D721Med (cell line): Measurements from ENCODE around the gene FTCD.

ENCODE experiments used
- DNase-seq: peaks from one replicate; pipeline ENCODE4 v3.0.0; 2011; ENCODE audit warnings: low spot score; ENCODE audit not compliant: insufficient read length
- FAIRE-seq: peaks from 2 replicates; lab custom pipeline; 2011; peaks lifted over from hg19 to GRCh38; lab: Jason Lieb, UNC
- TF ChIP-seq, protein P1 (sequence below): IDR thresholded peaks from 2 replicates; pipeline ENCODE4 v1.5.1; 2012; ENCODE audit warnings: mild to moderate bottlenecking, control low read depth; ENCODE audit not compliant: insufficient read depth; ENCODE audit errors: missing control alignments

FTCD gene

DNA sequence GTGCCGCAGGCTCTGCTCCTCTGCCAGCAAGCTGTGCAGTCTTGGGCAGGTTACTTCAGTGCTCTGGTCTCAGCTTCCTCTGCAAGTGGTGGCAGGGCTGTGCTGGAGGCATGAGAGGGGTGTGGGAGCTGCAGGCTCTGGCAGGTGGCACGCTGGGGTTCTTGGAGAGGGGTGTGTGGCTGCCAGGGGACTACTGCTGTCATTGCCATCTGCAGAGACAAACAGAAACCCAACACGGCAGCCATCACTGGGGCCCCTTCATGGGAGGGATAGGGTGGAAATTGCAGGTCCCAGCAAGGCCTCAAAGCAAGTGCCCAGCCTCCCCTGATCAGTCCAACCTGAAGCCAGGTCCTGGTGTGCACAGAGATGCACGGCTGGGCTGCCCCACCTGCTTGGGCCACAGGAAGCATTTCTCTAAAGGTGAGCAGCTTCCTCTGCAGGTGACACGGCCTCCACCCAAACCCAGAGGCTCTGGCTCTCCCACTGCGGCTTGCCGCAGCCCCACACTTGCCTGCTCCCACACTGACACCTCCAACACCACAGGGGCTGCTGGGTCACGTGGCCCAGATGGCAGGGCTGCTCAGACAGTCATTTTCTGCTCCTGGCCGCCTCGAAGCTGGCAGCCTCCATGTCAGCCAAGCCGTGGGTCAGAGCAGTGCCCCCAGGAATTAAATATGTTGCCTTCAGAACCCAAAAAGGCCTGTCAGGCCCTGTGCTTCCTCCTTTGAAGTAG, 61.5 kb downstream of the FTCD start:
- TF ChIP-seq, protein P1, sequence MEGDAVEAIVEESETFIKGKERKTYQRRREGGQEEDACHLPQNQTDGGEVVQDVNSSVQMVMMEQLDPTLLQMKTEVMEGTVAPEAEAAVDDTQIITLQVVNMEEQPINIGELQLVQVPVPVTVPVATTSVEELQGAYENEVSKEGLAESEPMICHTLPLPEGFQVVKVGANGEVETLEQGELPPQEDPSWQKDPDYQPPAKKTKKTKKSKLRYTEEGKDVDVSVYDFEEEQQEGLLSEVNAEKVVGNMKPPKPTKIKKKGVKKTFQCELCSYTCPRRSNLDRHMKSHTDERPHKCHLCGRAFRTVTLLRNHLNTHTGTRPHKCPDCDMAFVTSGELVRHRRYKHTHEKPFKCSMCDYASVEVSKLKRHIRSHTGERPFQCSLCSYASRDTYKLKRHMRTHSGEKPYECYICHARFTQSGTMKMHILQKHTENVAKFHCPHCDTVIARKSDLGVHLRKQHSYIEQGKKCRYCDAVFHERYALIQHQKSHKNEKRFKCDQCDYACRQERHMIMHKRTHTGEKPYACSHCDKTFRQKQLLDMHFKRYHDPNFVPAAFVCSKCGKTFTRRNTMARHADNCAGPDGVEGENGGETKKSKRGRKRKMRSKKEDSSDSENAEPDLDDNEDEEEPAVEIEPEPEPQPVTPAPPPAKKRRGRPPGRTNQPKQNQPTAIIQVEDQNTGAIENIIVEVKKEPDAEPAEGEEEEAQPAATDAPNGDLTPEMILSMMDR, result no peak
- FAIRE-seq, result no peak

DNA sequence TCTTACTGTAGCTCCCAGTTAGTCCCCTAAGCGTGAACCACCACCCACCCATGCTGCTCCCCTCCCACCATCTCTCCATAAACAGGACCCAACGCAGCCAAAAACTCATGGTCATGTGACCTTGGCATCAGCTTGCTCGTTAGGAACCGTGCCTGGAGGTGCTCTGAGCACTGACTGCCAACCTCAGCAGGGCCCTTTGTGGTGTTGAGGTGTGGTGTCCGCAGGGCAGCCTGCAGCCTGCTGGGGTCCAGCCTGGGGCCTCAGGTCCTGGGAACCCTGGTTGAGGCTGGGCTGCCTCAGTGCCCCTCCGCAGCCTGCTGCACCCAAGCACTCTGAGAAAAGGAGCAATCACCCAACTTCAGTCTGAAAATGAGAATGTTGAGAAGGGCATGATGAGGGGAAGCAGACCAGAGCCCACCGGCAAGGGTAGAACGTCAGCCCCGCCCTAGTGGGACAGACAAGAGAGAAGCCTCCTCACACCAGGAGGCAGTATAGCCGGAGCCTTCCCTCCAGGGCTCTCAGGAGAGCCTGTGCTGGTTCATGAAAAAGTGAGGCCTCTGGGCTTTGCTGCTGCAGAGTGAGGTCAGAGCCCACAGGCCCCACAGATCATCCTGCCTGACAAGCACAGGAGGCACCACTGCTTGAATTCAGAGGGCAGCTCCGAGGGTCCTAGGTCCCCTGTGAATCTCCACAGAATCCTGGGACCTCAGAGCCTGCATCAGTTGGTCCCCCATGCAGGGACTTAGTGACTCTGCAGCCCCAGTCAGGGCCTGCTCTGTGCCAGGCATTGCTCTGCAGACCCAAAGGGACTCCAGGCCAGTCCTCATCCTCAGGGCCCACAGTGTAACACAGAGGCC, 62.3 kb downstream of the FTCD start:
- TF ChIP-seq, protein P1, result no peak
- FAIRE-seq, result no peak
- no peak for DNase-seq

More for the DNA sequence above, 61.5 kb downstream of the FTCD start:
- DNase-seq, result no peak

DNA sequence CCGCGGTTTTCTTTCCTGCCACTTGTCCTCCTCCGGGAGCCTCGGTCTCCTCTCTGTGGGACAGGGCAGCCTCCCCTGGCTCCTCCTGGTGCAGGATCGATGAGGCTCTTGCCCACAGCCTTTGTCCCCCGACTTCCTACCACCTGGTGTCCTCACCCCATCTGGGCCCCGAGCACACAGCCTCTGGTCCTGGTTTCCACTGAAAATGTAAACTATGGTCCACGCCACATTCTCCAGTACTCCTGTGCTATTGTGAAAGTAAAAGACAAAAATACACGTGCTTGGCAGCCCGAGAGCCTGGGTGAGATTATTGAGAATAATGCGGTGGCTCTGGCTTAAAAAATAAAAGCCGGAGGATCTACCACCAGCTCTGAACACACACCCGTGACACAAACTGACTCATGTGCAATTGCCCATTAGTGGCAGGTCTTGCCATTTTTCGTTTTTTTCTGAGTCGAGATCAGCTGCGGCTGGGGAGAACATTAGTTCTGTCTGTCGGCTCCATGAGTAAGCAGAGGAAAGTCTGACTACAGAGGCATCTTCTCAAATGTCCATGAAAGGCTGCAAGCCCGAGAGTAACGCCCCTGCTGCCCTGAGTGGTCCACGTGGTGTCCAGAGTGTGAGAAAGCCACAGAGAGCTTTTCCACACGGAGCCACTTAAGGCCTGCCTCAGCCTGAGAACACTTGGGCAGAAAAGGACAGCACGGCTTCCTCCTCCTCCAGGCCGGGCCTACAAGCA, 63.2 kb downstream of the FTCD start:
- DNase-seq (no peak), FAIRE-seq (no peak)
- TF ChIP-seq, protein P1, result no peak

DNA sequence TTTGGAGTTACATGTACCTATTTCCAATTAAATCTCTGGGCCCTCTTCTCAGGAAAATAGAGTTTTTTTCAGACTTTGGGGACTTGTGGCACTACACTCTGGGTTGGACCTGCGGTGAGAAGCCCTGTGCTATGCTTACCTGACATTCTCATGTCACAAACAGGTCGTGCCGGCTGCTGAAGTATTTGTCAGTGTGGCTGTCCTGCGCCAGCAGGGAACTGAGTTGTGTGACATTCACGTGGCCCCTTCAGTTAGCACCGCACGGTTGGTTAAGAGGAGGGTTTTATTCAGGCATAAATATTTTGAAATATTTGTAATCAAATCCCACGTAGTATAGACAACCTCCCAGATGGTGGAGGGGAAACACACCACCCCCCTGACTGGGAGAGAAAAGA, 63.8 kb downstream of the FTCD start:
- TF ChIP-seq, protein P1, result no peak
- DNase-seq (no peak), FAIRE-seq (no peak)

DNA sequence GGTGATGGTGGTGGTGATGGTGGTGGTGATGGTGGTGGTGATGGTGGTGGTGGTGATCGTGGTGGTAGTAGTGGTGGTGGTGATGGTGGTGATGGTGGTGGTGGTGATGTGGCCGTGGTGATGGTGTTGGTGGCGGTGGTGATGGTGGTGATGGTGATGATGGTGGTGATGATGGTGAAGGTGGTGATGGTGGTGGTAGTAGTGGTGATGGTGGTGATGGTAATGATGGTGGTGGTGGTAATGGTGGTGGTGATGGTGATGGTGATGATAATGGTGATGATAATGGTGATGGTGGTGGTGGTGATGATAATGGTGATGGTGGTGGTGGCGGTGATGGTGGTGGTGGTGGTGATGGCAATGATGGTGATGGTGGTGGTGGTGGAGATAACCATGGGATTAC, 64.3 kb downstream of the FTCD start:
- TF ChIP-seq, protein P1, result no peak
- DNase-seq (no peak), FAIRE-seq (no peak)

DNA sequence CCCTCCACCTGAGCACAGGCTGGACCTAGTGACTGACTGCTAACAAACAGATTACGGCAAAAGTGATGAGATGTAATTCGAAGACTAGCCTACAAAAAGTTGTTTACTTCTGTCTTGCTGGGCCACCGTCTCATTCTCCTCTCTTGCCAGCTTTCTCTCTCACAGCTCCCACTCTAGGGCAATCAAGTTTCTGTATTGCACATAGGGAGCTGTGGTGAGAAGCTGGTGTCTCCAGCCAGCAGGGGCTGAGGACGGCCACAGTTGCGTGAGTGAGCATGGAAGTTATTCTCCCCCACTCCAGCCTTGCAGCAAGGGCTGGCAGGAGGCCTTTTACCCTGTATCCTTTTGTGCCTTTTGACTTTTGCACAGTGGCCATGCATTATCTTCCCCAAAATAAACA, 66.1 kb downstream of the FTCD start:
- FAIRE-seq (no peak), DNase-seq (no peak)
- TF ChIP-seq, protein P1, result no peak
